ENCODE results near the gene C1orf21.

The C1orf21 gene

GRCh38 chr1:184485751-184486723 lies 99.2 kb downstream of the C1orf21 start:
- no peak for DNase-seq (ENCODE audit: low read depth)

- DNase-seq (ENCODE audit: low read depth) = no peak
Observed at GRCh38 chr1:184486761-184487445, 100.1 kb downstream of the C1orf21 start.

- no peak for DNase-seq (ENCODE audit: low read depth)
Observed at GRCh38 chr1:184487531-184488193, 100.8 kb downstream of the C1orf21 start.

GRCh38 chr1:184489908-184490307 lies 103.1 kb downstream of the C1orf21 start:
- no peak for DNase-seq (ENCODE audit: low read depth)

- no peak for DNase-seq (ENCODE audit: low read depth)
Observed at GRCh38 chr1:184492536-184492935, 105.7 kb downstream of the C1orf21 start.

GRCh38 chr1:184493987-184494388 lies 107.2 kb downstream of the C1orf21 start:
- no peak for DNase-seq (ENCODE audit: low read depth)

- DNase-seq (ENCODE audit: low read depth) = no peak
Observed at GRCh38 chr1:184494929-184495328, 108.1 kb downstream of the C1orf21 start.

GRCh38 chr1:184497959-184498723 lies 111.3 kb downstream of the C1orf21 start:
- no peak for DNase-seq (ENCODE audit: low read depth)

- no peak for DNase-seq (ENCODE audit: low read depth)
Observed at GRCh38 chr1:184499616-184500015, 112.8 kb downstream of the C1orf21 start.

- DNase-seq (ENCODE audit: low read depth) = no peak
Observed at GRCh38 chr1:184502161-184502560, 115.3 kb downstream of the C1orf21 start.

GRCh38 chr1:184503221-184503749 lies 116.5 kb downstream of the C1orf21 start:
- no peak for DNase-seq (ENCODE audit: low read depth)

GRCh38 chr1:184504040-184504954 lies 117.5 kb downstream of the C1orf21 start:
- no peak for DNase-seq (ENCODE audit: low read depth)

- no peak for DNase-seq (ENCODE audit: low read depth)
Observed at GRCh38 chr1:184504955-184505338, 118.1 kb downstream of the C1orf21 start.

- no peak for DNase-seq (ENCODE audit: low read depth)
Observed at GRCh38 chr1:184506481-184506880, 119.7 kb downstream of the C1orf21 start.

- DNase-seq (ENCODE audit: low read depth) = no peak
Observed at GRCh38 chr1:184507165-184507564, 120.3 kb downstream of the C1orf21 start.

GRCh38 chr1:184507604-184508280 lies 120.9 kb downstream of the C1orf21 start:
- DNase-seq (ENCODE audit: low read depth) = no peak

GRCh38 chr1:184509105-184509504 lies 122.3 kb downstream of the C1orf21 start:
- no peak for DNase-seq (ENCODE audit: low read depth)

GRCh38 chr1:184510110-184510509 lies 123.3 kb downstream of the C1orf21 start:
- DNase-seq (ENCODE audit: low read depth) = no peak

- DNase-seq (ENCODE audit: low read depth) = no peak
Observed at GRCh38 chr1:184512724-184513123, 125.9 kb downstream of the C1orf21 start.

GRCh38 chr1:184513421-184513820 lies 126.6 kb downstream of the C1orf21 start:
- no peak for DNase-seq (ENCODE audit: low read depth)

All from activated T-cell treated with anti-CD3 and anti-CD28 coated beads for 24 hours (primary cell).